DOHH2 (cell line): ENCODE measurements around the gene SLC39A2.

ENCODE experiments used
- H3F3A ChIP-seq: fragments of 200-600 bp; sonication (generic), shearing (Covaris generic); 2 replicates; pipeline ENCODE4 v1.6.0; 2016; ENCODE audit warnings: antibody characterized with exemption, mild to moderate bottlenecking; ENCODE audit not compliant: control insufficient read depth, insufficient read depth
- H3K27ac ChIP-seq: fragments of 200-600 bp; sonication (generic); 2 replicates; pipeline ENCODE4 v1.5.1; 2014; ENCODE audit warnings: low read depth, mild to moderate bottlenecking, low read length, moderate library complexity
- H3K27me3 ChIP-seq: fragments of 200-600 bp; sonication (generic); 2 replicates; pipeline ENCODE4 v1.6.1; 2014; ENCODE audit warnings: mild to moderate bottlenecking, low read length, mixed read lengths; ENCODE audit not compliant: control insufficient read depth
- H3K36me3 ChIP-seq: fragments of 200-600 bp; sonication (generic); 2 replicates; pipeline ENCODE4 v1.6.1; 2014; ENCODE audit warnings: mild to moderate bottlenecking, low read length, moderate library complexity, mixed read lengths; ENCODE audit not compliant: control insufficient read depth
- H3K4me1 ChIP-seq: fragments of 200-600 bp; sonication (generic); 2 replicates; pipeline ENCODE4 v1.6.1; 2014; ENCODE audit warnings: mild to moderate bottlenecking, low read length, mixed read lengths; ENCODE audit not compliant: control insufficient read depth
- H3K4me2 ChIP-seq: fragments of 200-600 bp; sonication (generic); 2 replicates; pipeline ENCODE4 v1.6.0; 2014; ENCODE audit warnings: mild to moderate bottlenecking, low read length, moderate library complexity
- H3K4me3 ChIP-seq: fragments of 200-600 bp; sonication (generic); 2 replicates; pipeline ENCODE4 v1.5.1; 2014; ENCODE audit warnings: mild to moderate bottlenecking, low read length, mixed read lengths
- H3K79me2 ChIP-seq: fragments of 200-600 bp; sonication (generic); 2 replicates; pipeline ENCODE4 v1.6.1; 2014; ENCODE audit warnings: mild to moderate bottlenecking, low read length, mixed read lengths; ENCODE audit not compliant: control insufficient read depth
- H3K9me2 ChIP-seq: fragments of 200-600 bp; sonication (generic); replicated peaks from 2 replicates; pipeline ENCODE4 v1.6.1; 2014; ENCODE audit warnings: mild to moderate bottlenecking, low read length, mixed read lengths; ENCODE audit not compliant: control insufficient read depth
- H3K9me3 ChIP-seq: fragments of 200-600 bp; sonication (generic); 2 replicates; pipeline ENCODE4 v1.6.1; 2014; ENCODE audit warnings: antibody characterized with exemption, low read length, mixed read lengths; ENCODE audit not compliant: control insufficient read depth, insufficient read depth
- H4K20me1 ChIP-seq: fragments of 200-600 bp; sonication (generic); 2 replicates; pipeline ENCODE4 v1.6.0; 2014; ENCODE audit warnings: low read depth, mild to moderate bottlenecking, antibody characterized with exemption, low read length, moderate library complexity; ENCODE audit not compliant: control insufficient read depth, insufficient read depth
- EZH2phosphoT487 ChIP-seq: fragments of 200-600 bp; sonication (generic); IDR thresholded peaks from 2 replicates; pipeline ENCODE4 v1.6.1; 2017; ENCODE audit warnings: borderline replicate concordance, mild to moderate bottlenecking, antibody characterized with exemption, low read length, moderate library complexity, mixed read lengths
- TF ChIP-seq, protein P1 (sequence below): fragments of 200-600 bp; sonication (generic); IDR thresholded peaks from one replicate; pipeline ENCODE4 v1.5.1; 2014; ENCODE audit warnings: antibody characterized with exemption, mild to moderate bottlenecking, low read depth, low read length; ENCODE audit not compliant: poor library complexity, severe bottlenecking

The SLC39A2 gene

DNA sequence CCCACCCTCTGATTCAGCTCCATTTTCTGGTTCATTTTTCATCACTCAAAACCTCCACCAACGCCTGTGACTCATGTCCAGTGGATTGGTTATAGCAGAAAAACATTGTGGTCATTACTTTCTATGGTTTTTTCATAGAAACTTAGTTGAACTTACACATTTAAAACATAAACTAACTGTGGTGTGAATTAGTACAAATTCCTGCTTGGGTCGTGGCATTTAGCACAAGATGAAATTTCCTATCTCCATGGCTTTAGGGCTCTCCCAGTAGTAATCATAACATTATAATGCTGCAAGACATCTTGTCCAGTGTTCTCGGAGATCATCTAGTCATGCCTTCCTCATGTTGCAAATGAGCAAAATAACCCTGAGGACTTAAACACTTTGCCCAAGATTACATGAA is 50.2 kb downstream of the SLC39A2 start:
- Histone ChIP-seq H3K9me3 (no peaks in the 10 kb centered on the region), H3K4me1 (no peaks in the 10 kb centered on the region), H3K4me3 (no peak overlapping the region), H3K79me2 (no peaks in the 10 kb centered on the region), H4K20me1 (no peaks in the 10 kb centered on the region), H3K27me3 (peaks cover 49% of the 10 kb centered on the region), H3K9me2 (no peaks in the 10 kb centered on the region), H3K27ac (no peak overlapping the region), H3K4me2 (no peak overlapping the region), H3K36me3 (no peaks in the 10 kb centered on the region), H3F3A (no peaks in the 10 kb centered on the region)
- TF ChIP-seq, protein P1, sequence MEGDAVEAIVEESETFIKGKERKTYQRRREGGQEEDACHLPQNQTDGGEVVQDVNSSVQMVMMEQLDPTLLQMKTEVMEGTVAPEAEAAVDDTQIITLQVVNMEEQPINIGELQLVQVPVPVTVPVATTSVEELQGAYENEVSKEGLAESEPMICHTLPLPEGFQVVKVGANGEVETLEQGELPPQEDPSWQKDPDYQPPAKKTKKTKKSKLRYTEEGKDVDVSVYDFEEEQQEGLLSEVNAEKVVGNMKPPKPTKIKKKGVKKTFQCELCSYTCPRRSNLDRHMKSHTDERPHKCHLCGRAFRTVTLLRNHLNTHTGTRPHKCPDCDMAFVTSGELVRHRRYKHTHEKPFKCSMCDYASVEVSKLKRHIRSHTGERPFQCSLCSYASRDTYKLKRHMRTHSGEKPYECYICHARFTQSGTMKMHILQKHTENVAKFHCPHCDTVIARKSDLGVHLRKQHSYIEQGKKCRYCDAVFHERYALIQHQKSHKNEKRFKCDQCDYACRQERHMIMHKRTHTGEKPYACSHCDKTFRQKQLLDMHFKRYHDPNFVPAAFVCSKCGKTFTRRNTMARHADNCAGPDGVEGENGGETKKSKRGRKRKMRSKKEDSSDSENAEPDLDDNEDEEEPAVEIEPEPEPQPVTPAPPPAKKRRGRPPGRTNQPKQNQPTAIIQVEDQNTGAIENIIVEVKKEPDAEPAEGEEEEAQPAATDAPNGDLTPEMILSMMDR, result no peak
- no peak for TF ChIP-seq EZH2phosphoT487

DNA sequence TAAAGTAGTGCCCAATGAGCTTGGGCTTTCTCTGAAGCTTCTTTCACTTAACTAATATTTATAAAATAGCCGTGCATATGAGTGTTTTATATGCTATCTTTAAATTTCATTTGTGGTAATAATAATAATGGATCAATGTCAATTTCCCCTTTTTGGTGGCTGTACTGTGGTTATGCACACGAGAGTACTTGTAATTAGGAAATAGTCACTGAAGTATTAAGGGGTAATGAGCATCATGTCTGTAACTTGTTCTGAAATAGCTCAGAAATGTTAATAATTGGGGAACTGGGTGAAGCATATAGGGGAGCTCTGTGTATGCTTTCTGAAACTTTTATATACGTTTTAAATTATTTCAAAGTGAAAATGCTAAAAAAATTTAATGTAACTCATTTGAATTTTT is 51.5 kb downstream of the SLC39A2 start:
- H3K9me3 ChIP-seq, result no peaks in the 10 kb centered on the region
- H3K27me3 ChIP-seq, result peaks cover 38% of the 10 kb centered on the region
- H3K36me3 ChIP-seq, result no peaks in the 10 kb centered on the region
- H3K4me3 ChIP-seq, result no peak overlapping the region
- no peak overlapping the region for H3K4me2 ChIP-seq
- H3K9me2 ChIP-seq, result no peaks in the 10 kb centered on the region
- H3K4me1 ChIP-seq, result no peaks in the 10 kb centered on the region
- H4K20me1 ChIP-seq, result no peaks in the 10 kb centered on the region
- no peaks in the 10 kb centered on the region for H3F3A ChIP-seq
- TF ChIP-seq EZH2phosphoT487, result no peak
- TF ChIP-seq, protein P1, result no peak
- no peak overlapping the region for H3K27ac ChIP-seq
- H3K79me2 ChIP-seq, result no peaks in the 10 kb centered on the region
